HEK293 (cell line): ENCODE results near the gene MEGF8.
A peak's percentile ranks its signal among the peaks of the same experiment; 100 is the strongest.

ENCODE experiments used
- CTCF ChIA-PET: fragments of 350-600 bp; formaldehyde crosslinking; extraction: SDS; loops from one replicate; lab custom pipeline; 2021; ENCODE audit warnings: antibody characterized with exemption; lab: Yijun Ruan, JAX
- POLR2A ChIA-PET: fragments of 300-600 bp; formaldehyde crosslinking; extraction: SDS; loops from one replicate; lab custom pipeline; 2020; ENCODE audit warnings: antibody characterized with exemption, inconsistent platforms; lab: Yijun Ruan, JAX
- H3K27ac ChIP-seq: fragments of 200-500 bp; sonication (Bioruptor generic); 2 replicates; pipeline ENCODE4 v1.5.1; 2014; ENCODE audit warnings: low read depth, low read length, control low read depth, inconsistent platforms; ENCODE audit errors: extremely low read depth
- H3K36me3 ChIP-seq, 2 experiments: fragments of 200-500 bp in 1 of 2; sonication (Bioruptor generic) in 1 of 2; 1 replicate in 1 of 2; 2 replicates in 1 of 2; pipeline ENCODE4 v1.5.1; 2014 to 2017; ENCODE audit warnings: inconsistent platforms in 2 of 2, low read length in 2 of 2; ENCODE audit not compliant: control insufficient read depth in 2 of 2, insufficient read depth in 1 of 2
- H3K4me1 ChIP-seq: fragments of 200-500 bp; sonication (Bioruptor generic); 2 replicates; pipeline ENCODE4 v1.5.1; 2014; ENCODE audit warnings: mild to moderate bottlenecking, low read length, inconsistent platforms; ENCODE audit not compliant: control insufficient read depth, insufficient read depth
- H3K4me3 ChIP-seq: 2 replicates; pipeline ENCODE4 v1.5.1; 2011; ENCODE audit warnings: low read depth, mild to moderate bottlenecking, control low read depth, low read length, moderate library complexity
- H3K9me3 ChIP-seq: fragments of 200-500 bp; sonication (Bioruptor generic); 2 replicates; pipeline ENCODE4 v1.5.1; 2014; ENCODE audit warnings: low read depth, low read length, inconsistent platforms; ENCODE audit not compliant: control insufficient read depth, insufficient read depth
- CTCF ChIP-seq: fragments of 450-650 bp; formaldehyde crosslinking; IDR thresholded peaks from 2 replicates; pipeline ENCODE4 v1.5.1; 2016; ENCODE audit warnings: missing biosample characterization, missing genetic modification characterization
- GLIS1 ChIP-seq: fragments of 450-650 bp; formaldehyde crosslinking; IDR thresholded peaks from 2 replicates; pipeline ENCODE4 v1.5.1; 2016; ENCODE audit warnings: missing biosample characterization, missing genetic modification characterization
- GLIS2 ChIP-seq: fragments of 450-650 bp; formaldehyde crosslinking; IDR thresholded peaks from 2 replicates; pipeline ENCODE4 v1.5.1; 2016; ENCODE audit warnings: missing biosample characterization, missing genetic modification characterization
- HOXA7 ChIP-seq: sonication (generic); formaldehyde crosslinking; IDR thresholded peaks from 2 replicates; pipeline ENCODE4 v1.8.1; 2022; ENCODE audit warnings: missing genetic modification reagents, borderline replicate concordance
- PRDM10 ChIP-seq: fragments of 450-650 bp; formaldehyde crosslinking; IDR thresholded peaks from 2 replicates; pipeline ENCODE4 v1.5.1; 2016; ENCODE audit warnings: missing biosample characterization, missing genetic modification characterization
- SP2 ChIP-seq: fragments of 450-650 bp; formaldehyde crosslinking; IDR thresholded peaks from 2 replicates; pipeline ENCODE4 v1.5.1; 2016; ENCODE audit warnings: missing biosample characterization, missing genetic modification characterization
- YY2 ChIP-seq: fragments of 450-650 bp; formaldehyde crosslinking; IDR thresholded peaks from 2 replicates; pipeline ENCODE4 v1.5.1; 2016; ENCODE audit warnings: missing biosample characterization, missing genetic modification characterization
- ZEB2 ChIP-seq: fragments of 450-650 bp; formaldehyde crosslinking; IDR thresholded peaks from 2 replicates; pipeline ENCODE4 v1.5.1; 2016; ENCODE audit warnings: missing biosample characterization, missing genetic modification characterization
- ZIC2 ChIP-seq: fragments of 450-650 bp; formaldehyde crosslinking; IDR thresholded peaks from 2 replicates; pipeline ENCODE4 v1.5.1; 2016; ENCODE audit warnings: missing biosample characterization, missing genetic modification characterization
- ZNF157 ChIP-seq: fragments of 450-650 bp; formaldehyde crosslinking; IDR thresholded peaks from 2 replicates; pipeline ENCODE4 v1.5.1; 2016; ENCODE audit warnings: missing biosample characterization, missing genetic modification characterization
- ZNF16 ChIP-seq: fragments of 450-650 bp; formaldehyde crosslinking; IDR thresholded peaks from 2 replicates; pipeline ENCODE4 v1.5.1; 2016; ENCODE audit warnings: low read depth, missing biosample characterization, missing genetic modification characterization
- ZNF169 ChIP-seq: fragments of 450-650 bp; formaldehyde crosslinking; IDR thresholded peaks from 2 replicates; pipeline ENCODE4 v1.5.1; 2016; ENCODE audit warnings: missing biosample characterization, missing genetic modification characterization
- ZNF19 ChIP-seq: fragments of 450-650 bp; formaldehyde crosslinking; IDR thresholded peaks from 2 replicates; pipeline ENCODE4; 2016; ENCODE audit warnings: missing biosample characterization, missing genetic modification characterization, low read depth
- ZNF221 ChIP-seq: fragments of 450-650 bp; formaldehyde crosslinking; IDR thresholded peaks from 2 replicates; pipeline ENCODE4 v1.5.1; 2017; ENCODE audit warnings: missing biosample characterization, missing genetic modification characterization, borderline replicate concordance
- ZNF366 ChIP-seq: fragments of 450-650 bp; formaldehyde crosslinking; conservative IDR thresholded peaks from 2 replicates; pipeline ENCODE4 v1.5.1; 2016; ENCODE audit warnings: missing biosample characterization, missing genetic modification characterization
- ZNF423 ChIP-seq: fragments of 450-650 bp; formaldehyde crosslinking; IDR thresholded peaks from 2 replicates; pipeline ENCODE4 v1.5.1; 2016; ENCODE audit warnings: missing biosample characterization, missing genetic modification characterization
- ZNF561 ChIP-seq: fragments of 450-650 bp; IDR thresholded peaks from 2 replicates; pipeline ENCODE4 v1.5.1; 2018; ENCODE audit warnings: missing biosample characterization, missing genetic modification characterization, borderline replicate concordance
- ZNF664 ChIP-seq: fragments of 450-650 bp; formaldehyde crosslinking; IDR thresholded peaks from 2 replicates; pipeline ENCODE4 v1.5.1; 2016; ENCODE audit warnings: missing biosample characterization, missing genetic modification characterization
- ZNF692 ChIP-seq: fragments of 450-650 bp; formaldehyde crosslinking; IDR thresholded peaks from 2 replicates; pipeline ENCODE4 v1.5.1; 2016; ENCODE audit warnings: missing biosample characterization, missing genetic modification characterization
- ZNF785 ChIP-seq: fragments of 450-650 bp; formaldehyde crosslinking; IDR thresholded peaks from 2 replicates; pipeline ENCODE4 v1.5.1; 2016; ENCODE audit warnings: missing biosample characterization, missing genetic modification characterization
- TF ChIP-seq, protein P1 (sequence below): fragments of 450-650 bp; formaldehyde crosslinking; IDR thresholded peaks from 2 replicates; pipeline ENCODE4 v1.5.1; 2016; ENCODE audit warnings: missing biosample characterization, missing genetic modification characterization
- TF ChIP-seq, protein P2 (sequence below): fragments of 450-650 bp; formaldehyde crosslinking; IDR thresholded peaks from 2 replicates; pipeline ENCODE4 v1.5.1; 2016; ENCODE audit warnings: missing biosample characterization, missing genetic modification characterization
- TF ChIP-seq, protein P3 (sequence below): fragments of 450-650 bp; formaldehyde crosslinking; IDR thresholded peaks from 2 replicates; pipeline ENCODE4 v1.5.1; 2016; ENCODE audit warnings: missing biosample characterization, missing genetic modification characterization

MEGF8 gene

GRCh38 chr19:42290136-42290522 is 35.3 kb upstream of the MEGF8 start (continued):
- no peak for TF ChIP-seq ZNF785 (tag by site-specific recombination)
- TF ChIP-seq ZEB2 = no peak
- TF ChIP-seq, all 188 proteins: peak for 1

- peaks cover 15 to 88% of the 10 kb centered on the region in 2 experiments for H3K36me3 ChIP-seq
- no peaks in the 10 kb centered on the region for H3K9me3 ChIP-seq
These were observed 34.7 kb upstream of the MEGF8 start for GRCh38 chr19:42290523-42291434.

More at GRCh38 chr19:42290523-42291434, 34.7 kb upstream of the MEGF8 start:
- TF ChIP-seq ZIC2 (tag by site-specific recombination) (peak; percentile 94), ZNF169 (tag by site-specific recombination) (no peak), HOXA7 (CRISPR knock-in tag) (no peak), GLIS2 (tag by site-specific recombination) (peak; percentile 70), ZNF664 (tag by site-specific recombination) (no peak), GLIS1 (peak; percentile 55), ZNF16 (tag by site-specific recombination) (no peak), CTCF (peak; percentile 92), YY2 (tag by site-specific recombination) (no peak), ZNF561 (tag by site-specific recombination) (0 out of 2 replicates have a peak, but pooled peaks have one; percentile 24), ZNF221 (tag by site-specific recombination) (no peak), ZNF692 (tag by site-specific recombination) (0 out of 2 replicates have a peak, but pooled peaks have one; percentile 21), ZNF157 (tag by site-specific recombination) (no peak), PRDM10 (tag by site-specific recombination) (no peak), ZNF423 (tag by site-specific recombination) (peak; percentile 58; the same call in 1 of the 2 replicates), ZNF366 (tag by site-specific recombination) (no peak), SP2 (tag by site-specific recombination) (peak; percentile 60), ZNF19 (tag by site-specific recombination) (no peak)
- TF ChIP-seq, protein P1, sequence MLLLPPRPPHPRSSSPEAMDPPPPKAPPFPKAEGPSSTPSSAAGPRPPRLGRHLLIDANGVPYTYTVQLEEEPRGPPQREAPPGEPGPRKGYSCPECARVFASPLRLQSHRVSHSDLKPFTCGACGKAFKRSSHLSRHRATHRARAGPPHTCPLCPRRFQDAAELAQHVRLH (tag by site-specific recombination) = no peak
- TF ChIP-seq, protein P2, sequence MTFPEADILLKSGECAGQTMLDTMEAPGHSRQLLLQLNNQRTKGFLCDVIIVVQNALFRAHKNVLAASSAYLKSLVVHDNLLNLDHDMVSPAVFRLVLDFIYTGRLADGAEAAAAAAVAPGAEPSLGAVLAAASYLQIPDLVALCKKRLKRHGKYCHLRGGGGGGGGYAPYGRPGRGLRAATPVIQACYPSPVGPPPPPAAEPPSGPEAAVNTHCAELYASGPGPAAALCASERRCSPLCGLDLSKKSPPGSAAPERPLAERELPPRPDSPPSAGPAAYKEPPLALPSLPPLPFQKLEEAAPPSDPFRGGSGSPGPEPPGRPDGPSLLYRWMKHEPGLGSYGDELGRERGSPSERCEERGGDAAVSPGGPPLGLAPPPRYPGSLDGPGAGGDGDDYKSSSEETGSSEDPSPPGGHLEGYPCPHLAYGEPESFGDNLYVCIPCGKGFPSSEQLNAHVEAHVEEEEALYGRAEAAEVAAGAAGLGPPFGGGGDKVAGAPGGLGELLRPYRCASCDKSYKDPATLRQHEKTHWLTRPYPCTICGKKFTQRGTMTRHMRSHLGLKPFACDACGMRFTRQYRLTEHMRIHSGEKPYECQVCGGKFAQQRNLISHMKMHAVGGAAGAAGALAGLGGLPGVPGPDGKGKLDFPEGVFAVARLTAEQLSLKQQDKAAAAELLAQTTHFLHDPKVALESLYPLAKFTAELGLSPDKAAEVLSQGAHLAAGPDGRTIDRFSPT (tag by site-specific recombination) = peak; percentile 79
- TF ChIP-seq, protein P3, sequence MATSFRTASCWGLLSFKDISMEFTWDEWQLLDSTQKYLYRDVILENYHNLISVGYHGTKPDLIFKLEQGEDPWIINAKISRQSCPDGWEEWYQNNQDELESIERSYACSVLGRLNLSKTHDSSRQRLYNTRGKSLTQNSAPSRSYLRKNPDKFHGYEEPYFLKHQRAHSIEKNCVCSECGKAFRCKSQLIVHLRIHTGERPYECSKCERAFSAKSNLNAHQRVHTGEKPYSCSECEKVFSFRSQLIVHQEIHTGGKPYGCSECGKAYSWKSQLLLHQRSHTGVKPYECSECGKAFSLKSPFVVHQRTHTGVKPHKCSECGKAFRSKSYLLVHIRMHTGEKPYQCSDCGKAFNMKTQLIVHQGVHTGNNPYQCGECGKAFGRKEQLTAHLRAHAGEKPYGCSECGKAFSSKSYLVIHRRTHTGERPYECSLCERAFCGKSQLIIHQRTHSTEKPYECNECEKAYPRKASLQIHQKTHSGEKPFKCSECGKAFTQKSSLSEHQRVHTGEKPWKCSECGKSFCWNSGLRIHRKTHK = no peak
- H3K27ac ChIP-seq = no peak overlapping the region
- H3K4me3 ChIP-seq = no peak overlapping the region
- CTCF ChIA-PET = interaction anchor here (0.7 to 3.6 kb wide), 7 partner anchors 11 to 194 kb away, joined by 3 to 16 read pairs (median 4); partner anchors contain the start of gene PRR19
- H3K4me1 ChIP-seq = peaks cover 6% of the 10 kb centered on the region
- POLR2A ChIA-PET = no interaction called here
